ENCODE results near the gene CCDC9.

Gene CCDC9

GRCh38 chr19:47255879-47256692, at the start of gene CCDC9:
Gene CCDC9 (plus strand): TSS chr19:47256525. CDS start chr19:47258401, 1,876 bp downstream.
- DNase-seq, result peak; percentile 97 to 99

- DNase-seq, result no peak
Measured at GRCh38 chr19:47209319-47210179, 46.8 kb upstream of the CCDC9 start.

- no peak for DNase-seq
Measured at GRCh38 chr19:47210180-47210490, 46.2 kb upstream of the CCDC9 start.

GRCh38 chr19:47210689-47211316, 45.5 kb upstream of the CCDC9 start:
- peak; percentile 5 to 42 for DNase-seq

- DNase-seq, result no peak
Measured at GRCh38 chr19:47215581-47215980, 40.7 kb upstream of the CCDC9 start.

GRCh38 chr19:47221080-47221841, 35.1 kb upstream of the CCDC9 start:
- no peak for DNase-seq

GRCh38 chr19:47221890-47222289, 34.4 kb upstream of the CCDC9 start:
- no peak for DNase-seq

GRCh38 chr19:47225746-47226425, 30.4 kb upstream of the CCDC9 start:
- peak; percentile 76 to 79 for DNase-seq

GRCh38 chr19:47226426-47227351, 29.6 kb upstream of the CCDC9 start:
- DNase-seq, result no peak

- DNase-seq, result no peak
Measured at GRCh38 chr19:47227352-47228167, 28.8 kb upstream of the CCDC9 start.

- no peak for DNase-seq
Measured at GRCh38 chr19:47228168-47228936, 28.0 kb upstream of the CCDC9 start.

GRCh38 chr19:47228937-47229675, 27.2 kb upstream of the CCDC9 start:
- no peak for DNase-seq

- DNase-seq, result no peak
Measured at GRCh38 chr19:47229676-47230053, 26.7 kb upstream of the CCDC9 start.

GRCh38 chr19:47230054-47230920, 26.0 kb upstream of the CCDC9 start:
- no peak for DNase-seq

- no peak for DNase-seq
Measured at GRCh38 chr19:47230921-47231214, 25.5 kb upstream of the CCDC9 start, which contains the start of gene BBC3. Gene BBC3 (minus strand): TSS chr19:47231199. CDS start chr19:47228431, 2,768 bp downstream.

GRCh38 chr19:47231215-47232054, 24.9 kb upstream of the CCDC9 start:
- no peak for DNase-seq

All from NCI-H187 (cell line).